GM12878 (cell line): Measurements from ENCODE around the gene FUT3. TPM values are rescaled to one million over a fixed set of nuclear protein-coding genes. Genes with fewer than 3 reads are reported as not detected.

Experiments
- ATAC-seq: fragments of 200-7000 bp; cut with Tn5 transposase; 3 replicates; pipeline ENCODE4 v1.9.1; 2020; ENCODE audit warnings: mild to moderate bottlenecking, moderate library complexity
- BruUV-seq: library from RNA; stranded (reverse); fragments of 400-500 nt; replicated peaks from 2 replicates; lab custom pipeline; 2021; lab: Mats Ljungman, UMichigan
- CTCF ChIA-PET: fragments of 300-600 bp; sonication (Branson Sonifier 250); formaldehyde crosslinking; extraction: SDS; loops from one replicate; lab custom pipeline; 2021; ENCODE audit warnings: inconsistent platforms; lab: Yijun Ruan, JAX
- POLR2A ChIA-PET: fragments of 350-600 bp; formaldehyde crosslinking; extraction: SDS; loops from one replicate; lab custom pipeline; 2021; ENCODE audit warnings: inconsistent platforms; lab: Charles Lee
- RAD21 ChIA-PET: fragments of 300-600 bp; sonication (Branson Sonifier 250); formaldehyde crosslinking; loops from one replicate; lab custom pipeline; 2023; ENCODE audit warnings: antibody characterized with exemption; ENCODE audit not compliant: unreplicated experiment; lab: Charles Lee
- SMC1A ChIA-PET: fragments of 300-600 bp; sonication (Branson Sonifier 250); formaldehyde crosslinking; loops from one replicate; lab custom pipeline; 2023; ENCODE audit not compliant: unreplicated experiment, uncharacterized antibody; lab: Charles Lee
- DNase-seq: peaks from one replicate; pipeline ENCODE4 v3.0.0-alpha.2; 2011; ENCODE audit warnings: low read depth, low spot score
- FAIRE-seq: peaks from 3 replicates; lab custom pipeline; 2011; peaks lifted over from hg19 to GRCh38; lab: Jason Lieb, UNC
- H2AFZ ChIP-seq: 2 replicates; pipeline ENCODE4 v1.6.0; 2011; ENCODE audit warnings: low read depth, low read length, control low read depth; ENCODE audit not compliant: control insufficient read depth
- H3K27ac ChIP-seq: 2 replicates; pipeline ENCODE4 v1.5.1; 2011; ENCODE audit warnings: control low read depth; ENCODE audit not compliant: control insufficient read depth, insufficient read depth
- H3K27me3 ChIP-seq, 2 experiments: replicated peaks in 1 of 2; 2 replicates each; pipeline versions ENCODE4 v1.6.0 to v1.6.1; 2011; ENCODE audit warnings: low read length in 1 of 2; ENCODE audit not compliant: control insufficient read depth in 2 of 2, insufficient read depth in 2 of 2
- H3K36me3 ChIP-seq, 2 experiments: 2 replicates each; pipeline ENCODE4 v1.5.1; 2011; ENCODE audit warnings: low read length in 1 of 2; ENCODE audit not compliant: control insufficient read depth in 2 of 2, insufficient read depth in 2 of 2
- H3K4me1 ChIP-seq: 2 replicates; pipeline ENCODE4 v1.6.1; 2011; ENCODE audit warnings: mild to moderate bottlenecking, low read length, moderate library complexity, mixed read lengths; ENCODE audit not compliant: control insufficient read depth, insufficient read depth
- H3K4me2 ChIP-seq: 2 replicates; pipeline ENCODE4 v1.6.0; 2011; ENCODE audit warnings: control low read depth; ENCODE audit not compliant: control insufficient read depth, insufficient read depth
- H3K4me3 ChIP-seq: fragments of 200-600 bp; sonication (generic); 2 replicates; pipeline ENCODE4 v1.5.1; 2016
- H3K79me2 ChIP-seq: 2 replicates; pipeline ENCODE4 v1.6.0; 2011; ENCODE audit warnings: low read length; ENCODE audit not compliant: control insufficient read depth, insufficient read depth
- H3K9ac ChIP-seq: 2 replicates; pipeline ENCODE4 v1.8.0; 2011; ENCODE audit warnings: low read length, control low read depth, mixed read lengths; ENCODE audit not compliant: control insufficient read depth, insufficient read depth
- H3K9me3 ChIP-seq: replicated peaks from 3 replicates; pipeline ENCODE4 v1.5.1; 2011; ENCODE audit warnings: mild to moderate bottlenecking, low read length; ENCODE audit not compliant: control insufficient read depth, insufficient read depth
- H4K20me1 ChIP-seq: 2 replicates; pipeline ENCODE4 v1.6.0; 2011; ENCODE audit not compliant: control insufficient read depth, insufficient read depth
- BHLHE40 ChIP-seq, 2 experiments: fragments of 450-650 bp in 1 of 2; IDR thresholded peaks; 2 replicates each; pipeline ENCODE4 v1.6.1; 2011 to 2017; ENCODE audit warnings: low read depth in 2 of 2, borderline replicate concordance in 1 of 2, improper control_type of control experiment in 1 of 2, low read length in 1 of 2, mild to moderate bottlenecking in 1 of 2
- BMI1 ChIP-seq: fragments of 450-650 bp; IDR thresholded peaks from 2 replicates; pipeline ENCODE4 v1.6.1; 2016; ENCODE audit warnings: mild to moderate bottlenecking, moderate library complexity, borderline replicate concordance
- EED ChIP-seq: sonication (generic); IDR thresholded peaks from 2 replicates; pipeline ENCODE4 v1.6.1; 2016; ENCODE audit warnings: antibody characterized with exemption, low read depth
- USF1 ChIP-seq: IDR thresholded peaks from 2 replicates; pipeline ENCODE4 v1.6.1; 2011; ENCODE audit warnings: borderline replicate concordance, low read depth, mild to moderate bottlenecking, moderate library complexity, mixed read lengths, low read length; ENCODE audit not compliant: insufficient read depth; ENCODE audit errors: extremely low read length
- WGBS: methylation state at CpG from one replicate; pipeline ENCODE4 v1.1.6; 2016; ENCODE audit warnings: low lambda C conversion rate; ENCODE audit not compliant: insufficient replicate concordance, insufficient coverage; ENCODE audit errors: missing lambda C conversion rate; 5-methylcytosine and 5-hydroxymethylcytosine counted together
- in situ Hi-C: fragments of 300-500 bp; cut with MboI; formaldehyde crosslinking; loops from 9 replicates; pipeline ENCODE4 v1.14.3; 2018; ENCODE audit warnings: mixed read lengths
- intact Hi-C: fragments of 100-400 bp; cut with micrococcal nuclease; formaldehyde crosslinking; loops from one replicate; pipeline ENCODE4 v1.14.2; 2022; ENCODE audit not compliant: unreplicated experiment
- polyA plus RNA-seq, 11 experiments: library from polyadenylated mRNA; depleted of rRNA in 4 of 11; unstranded in 6 of 11; stranded (reverse) in 5 of 11; fragments of >200 nt; fragmentation: Nextera tagmentation in 4 of 11; fragmentation: Illumina TruSeq in 1 of 11; extraction: Ambion mirVana in 4 of 11; extraction: Trizol in 1 of 11; gene quantifications; 1 replicate in 1 of 11; 2 replicates in 10 of 11; pipeline versions ENCODE4 v1.2.1 to v1.2.3, GENCODE V29; 2011 to 2016; ENCODE audit warnings: inconsistent platforms in 2 of 11, missing spikeins in 2 of 11, low read depth in 1 of 11
- total RNA-seq, 4 experiments: library from RNA; depleted of rRNA in 3 of 4; stranded (reverse); fragments of >200 nt in 3 of 4; fragmentation: Illumina TruSeq in 1 of 4; extraction: Trizol in 1 of 4; gene quantifications; 2 replicates each; pipeline versions ENCODE4 v1.2.1 to v1.2.3, GENCODE V29; 2013 to 2021

The FUT3 gene
- total and polyA plus RNA-seq, 10 of the 15 experiments (the other 5 are each of a cell fraction or from before 2014, with no cell fraction given), result 0.04 to 0.31 (median 0.07) TPM; not detected in 7

DNA sequence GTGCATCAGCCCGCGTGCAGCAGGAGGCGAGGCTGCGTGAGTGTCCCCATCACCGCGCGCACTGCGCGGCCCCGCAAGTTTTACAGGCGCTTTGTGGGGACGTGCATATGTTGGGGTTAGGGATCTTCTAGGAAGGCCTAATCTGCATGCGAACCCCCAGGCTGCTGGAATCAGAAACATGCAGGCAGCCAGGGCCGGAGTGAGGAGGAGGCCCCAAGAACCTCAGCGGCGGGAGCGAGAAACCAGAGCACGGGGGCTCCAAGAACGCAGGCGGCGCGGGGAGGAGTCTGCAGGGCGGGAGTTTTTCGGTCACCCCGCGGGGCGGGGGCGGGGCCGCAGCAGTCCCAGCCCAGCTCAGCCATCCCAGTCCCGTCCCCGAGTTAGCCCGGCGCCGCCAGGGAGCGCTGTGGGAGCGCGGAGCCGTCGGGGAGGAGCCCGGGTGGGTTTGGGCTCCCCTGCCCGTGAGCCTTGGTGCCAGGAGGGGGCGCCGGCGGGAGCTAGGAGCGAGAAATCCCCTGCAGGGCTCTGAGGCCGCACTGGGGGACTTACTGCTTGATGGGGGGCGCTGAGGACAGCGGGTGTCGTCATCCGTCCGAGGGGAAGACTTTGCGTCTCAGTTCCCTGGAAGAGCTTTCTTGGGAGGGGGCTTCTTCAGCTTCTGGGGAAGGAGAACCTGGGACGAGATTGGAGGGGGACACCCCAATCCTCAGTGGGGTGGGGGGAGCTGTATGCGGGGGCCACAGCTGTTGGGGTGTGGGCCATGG, 47.3 kb downstream of the FUT3 start (continued):
- TF ChIP-seq USF1 (no peak), EED (0 out of 2 replicates have a peak, but pooled peaks have one; percentile 12)

GRCh38 chr19:5803441-5803751, 47.9 kb downstream of the FUT3 start:
- H3K4me2 ChIP-seq, result peak overlapping the region; percentile 97
- no peak overlapping the region for H3K27ac ChIP-seq
- FAIRE-seq, result no peak
- H3K36me3 ChIP-seq, result no peaks in the 10 kb centered on the region
- ChIA-PET RAD21 (interaction anchor here (1.0 to 2.1 kb wide), 8 partner anchors 19 to 322 kb away, joined by 3 to 15 read pairs (median 8); partner anchors contain the start of genes NDUFA11 and VMAC), SMC1A (interaction anchor here (0.8 to 1.9 kb wide), 10 partner anchors 13 to 225 kb away, joined by 3 to 13 read pairs (median 3); partner anchors contain the start of genes NDUFA11, RPL36 and VMAC), POLR2A (interaction anchor here (0.5 to 1.4 kb wide), 3 partner anchors 13 to 982 kb away, joined by 3 to 7 read pairs (median 4); partner anchors contain the start of genes DUS3L and NDUFA11)
- intact Hi-C loops, result loop anchor here (10.0 kb wide), 1 partner anchor 221 kb away; no protein-coding TSS in a partner anchor
- no peak for DNase-seq
- H4K20me1 ChIP-seq, result no peaks in the 10 kb centered on the region
- H3K9ac ChIP-seq, result peak overlapping the region; percentile 8; the same call in 1 of the 2 replicates
- peaks cover 7% of the 10 kb centered on the region for H3K4me1 ChIP-seq
- peak overlapping the region; percentile 80 for H2AFZ ChIP-seq
- no peak for ATAC-seq
- TF ChIP-seq BMI1 (no peak), BHLHE40 (IDR thresholded peaks at IDR 0.05; ENCODE audit: borderline replicate concordance in 1 of 2, low read depth in 2 of 2, low read length in 1 of 2) (peak in 1 of 2 experiments; percentile 17; a peak in 2 of 4 replicates)
- TF ChIP-seq, all 136 proteins: peak for 1
- Histone ChIP-seq H3K9me3 (no peaks in the 10 kb centered on the region), H3K4me3 (peak overlapping the region; percentile 6; the same call in 1 of the 2 replicates), H3K27me3 (no peaks in the 10 kb centered on the region; a peak in 2 of 4 replicates), H3K79me2 (no peaks in the 10 kb centered on the region)
- CTCF ChIA-PET, result interaction anchor here (0.7 to 1.7 kb wide), 36 partner anchors 9 to 325 kb away, joined by 3 to 45 read pairs (median 6); partner anchors contain the start of genes CATSPERD, DUS3L, NDUFA11 and RPL36
- no TSS peak for BruUV-seq
- in situ Hi-C loops, result no loop called here
- WGBS, result 56% methylated on average over 8 of the region's 8 CpGs
